OCI-LY7 (cell line): Measurements from ENCODE around the gene BOLA1.

Experiments used
- EZH2phosphoT487 ChIP-seq: fragments of 200-600 bp; sonication (generic); IDR thresholded peaks from 2 replicates; pipeline ENCODE4 v1.6.1; 2018; ENCODE audit warnings: low read depth, borderline replicate concordance, mild to moderate bottlenecking, mixed run types, antibody characterized with exemption, low read length, moderate library complexity, mixed read lengths
- TF ChIP-seq, protein P1 (sequence below): fragments of 200-600 bp; sonication (generic); conservative IDR thresholded peaks from 2 replicates; pipeline ENCODE4 v1.5.1; 2014; ENCODE audit warnings: mild to moderate bottlenecking, antibody characterized with exemption, low read length, moderate library complexity, mixed read lengths

DNA sequence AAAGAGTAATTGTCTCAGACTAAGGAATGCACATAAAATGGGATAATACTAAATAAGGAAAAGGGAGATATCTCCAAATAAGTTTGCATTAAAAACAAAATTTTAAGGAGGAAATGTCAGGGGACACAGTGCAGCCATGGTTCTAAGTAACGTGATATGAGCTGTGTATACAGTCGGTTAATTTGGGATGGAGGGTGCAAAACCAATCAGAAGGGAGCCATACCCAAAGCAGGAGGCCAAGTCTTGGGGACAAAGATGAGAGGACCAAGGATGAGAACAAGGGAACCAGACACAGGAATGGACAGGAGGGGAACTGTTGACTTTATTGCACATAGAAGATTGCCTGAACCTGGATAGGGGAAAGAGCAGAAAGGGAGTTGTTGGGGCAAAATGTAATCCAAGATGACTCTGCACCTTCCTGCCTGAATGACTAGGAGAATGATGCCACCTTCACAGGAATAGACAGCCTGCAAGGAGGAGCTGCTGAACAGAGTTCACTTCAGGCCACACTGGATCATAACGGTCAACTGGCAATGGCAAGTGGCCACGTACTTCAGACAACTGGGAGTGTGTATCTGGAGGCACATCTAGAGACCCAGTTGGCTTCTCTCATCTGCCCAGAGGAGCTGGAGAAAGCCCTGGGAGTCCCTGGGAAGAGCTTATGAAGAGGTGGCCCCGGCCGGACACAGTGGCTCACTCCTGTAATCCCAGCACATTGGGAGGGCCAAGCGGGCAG, 22.0 kb upstream of the BOLA1 start:
- TF ChIP-seq, protein P1, sequence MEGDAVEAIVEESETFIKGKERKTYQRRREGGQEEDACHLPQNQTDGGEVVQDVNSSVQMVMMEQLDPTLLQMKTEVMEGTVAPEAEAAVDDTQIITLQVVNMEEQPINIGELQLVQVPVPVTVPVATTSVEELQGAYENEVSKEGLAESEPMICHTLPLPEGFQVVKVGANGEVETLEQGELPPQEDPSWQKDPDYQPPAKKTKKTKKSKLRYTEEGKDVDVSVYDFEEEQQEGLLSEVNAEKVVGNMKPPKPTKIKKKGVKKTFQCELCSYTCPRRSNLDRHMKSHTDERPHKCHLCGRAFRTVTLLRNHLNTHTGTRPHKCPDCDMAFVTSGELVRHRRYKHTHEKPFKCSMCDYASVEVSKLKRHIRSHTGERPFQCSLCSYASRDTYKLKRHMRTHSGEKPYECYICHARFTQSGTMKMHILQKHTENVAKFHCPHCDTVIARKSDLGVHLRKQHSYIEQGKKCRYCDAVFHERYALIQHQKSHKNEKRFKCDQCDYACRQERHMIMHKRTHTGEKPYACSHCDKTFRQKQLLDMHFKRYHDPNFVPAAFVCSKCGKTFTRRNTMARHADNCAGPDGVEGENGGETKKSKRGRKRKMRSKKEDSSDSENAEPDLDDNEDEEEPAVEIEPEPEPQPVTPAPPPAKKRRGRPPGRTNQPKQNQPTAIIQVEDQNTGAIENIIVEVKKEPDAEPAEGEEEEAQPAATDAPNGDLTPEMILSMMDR, result no peak
- no peak for TF ChIP-seq EZH2phosphoT487
